ENCODE data around the gene CPPED1. TPM values are rescaled to one million over a fixed set of nuclear protein-coding genes. Genes with fewer than 3 reads are reported as not detected.
A peak's percentile ranks its signal among the peaks of the same experiment; 100 is the strongest.

Gene CPPED1
- total and polyA plus RNA-seq, 2 donors from 2014 or later: 29.7 to 41.1 TPM

DNA sequence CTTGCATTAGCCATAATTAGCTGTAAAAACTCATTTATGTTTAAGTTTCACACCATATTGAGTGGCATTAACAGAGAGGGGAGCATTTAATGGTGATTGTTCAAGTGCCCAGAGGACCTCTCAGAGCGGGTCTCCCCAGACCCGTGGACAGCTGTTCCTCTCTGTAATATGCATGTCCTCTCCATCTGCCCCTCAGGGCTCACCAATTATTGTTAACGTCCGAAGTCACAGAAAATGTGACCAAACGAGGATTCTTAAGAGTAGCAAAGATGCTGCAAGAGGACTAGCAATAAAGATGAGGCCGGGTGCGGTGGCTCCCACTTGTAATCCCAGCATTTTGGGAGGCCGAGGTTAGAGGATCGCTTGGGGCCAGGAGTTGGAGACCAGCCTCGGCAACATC, 130.2 kb downstream of the CPPED1 start:
- Histone ChIP-seq H3K4me1 (ENCODE audit: control insufficient read depth in 2 of 3, insufficient read depth in 2 of 3, low read depth in 1 of 3, low read length in 3 of 3) (no peaks in the 10 kb centered on the region), H3K27me3 (ENCODE audit: control insufficient read depth, insufficient read depth, low read length) (no peaks in the 10 kb centered on the region), H3K4me3 (ENCODE audit: low read length in 3 of 3) (no peak overlapping the region), H3K9me3 (ENCODE audit: control insufficient read depth in 2 of 3, insufficient read depth in 1 of 3, low read length in 3 of 3) (no peaks in the 10 kb centered on the region), H3K27ac (ENCODE audit: low read depth in 2 of 2, low read length in 2 of 2) (no peak overlapping the region), H3K9ac (ENCODE audit: low read length in 3 of 3) (no peak overlapping the region), H3K36me3 (ENCODE audit: control insufficient read depth in 2 of 3, insufficient read depth in 3 of 3, low read length in 3 of 3) (no peaks in the 10 kb centered on the region)
- intact Hi-C loops (cut with DNase I): no loop called here
- no peak for FAIRE-seq
- TF ChIP-seq, protein P1, sequence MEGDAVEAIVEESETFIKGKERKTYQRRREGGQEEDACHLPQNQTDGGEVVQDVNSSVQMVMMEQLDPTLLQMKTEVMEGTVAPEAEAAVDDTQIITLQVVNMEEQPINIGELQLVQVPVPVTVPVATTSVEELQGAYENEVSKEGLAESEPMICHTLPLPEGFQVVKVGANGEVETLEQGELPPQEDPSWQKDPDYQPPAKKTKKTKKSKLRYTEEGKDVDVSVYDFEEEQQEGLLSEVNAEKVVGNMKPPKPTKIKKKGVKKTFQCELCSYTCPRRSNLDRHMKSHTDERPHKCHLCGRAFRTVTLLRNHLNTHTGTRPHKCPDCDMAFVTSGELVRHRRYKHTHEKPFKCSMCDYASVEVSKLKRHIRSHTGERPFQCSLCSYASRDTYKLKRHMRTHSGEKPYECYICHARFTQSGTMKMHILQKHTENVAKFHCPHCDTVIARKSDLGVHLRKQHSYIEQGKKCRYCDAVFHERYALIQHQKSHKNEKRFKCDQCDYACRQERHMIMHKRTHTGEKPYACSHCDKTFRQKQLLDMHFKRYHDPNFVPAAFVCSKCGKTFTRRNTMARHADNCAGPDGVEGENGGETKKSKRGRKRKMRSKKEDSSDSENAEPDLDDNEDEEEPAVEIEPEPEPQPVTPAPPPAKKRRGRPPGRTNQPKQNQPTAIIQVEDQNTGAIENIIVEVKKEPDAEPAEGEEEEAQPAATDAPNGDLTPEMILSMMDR (IDR thresholded peaks at IDR 0.05; ENCODE audit: borderline replicate concordance, extremely low read depth, insufficient read depth): no peak
- DNase-seq: peak in 1 of 5 donors; percentile 4

DNA sequence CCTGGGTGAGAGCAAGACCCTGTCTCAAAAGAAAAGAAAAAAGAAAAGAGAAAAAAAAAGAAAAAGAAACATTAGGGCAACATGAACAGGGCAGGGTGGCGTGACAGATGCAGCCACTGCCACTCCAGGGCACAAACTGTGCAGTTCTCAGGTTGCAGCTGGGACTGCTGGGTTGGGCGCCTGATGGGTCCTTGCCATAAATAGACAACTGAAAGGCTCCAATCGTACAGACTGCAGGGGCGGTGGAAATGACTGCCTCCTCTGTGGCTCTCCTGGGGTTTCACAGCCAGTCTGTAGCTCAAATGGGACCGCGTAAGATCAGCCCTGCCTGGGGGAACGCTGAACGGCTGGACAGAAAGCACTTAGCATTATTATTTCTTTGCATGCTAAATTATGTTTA, 130.7 kb downstream of the CPPED1 start:
- peak in 1 of 5 donors; percentile 5 for DNase-seq
- Histone ChIP-seq H3K36me3 (ENCODE audit: control insufficient read depth in 2 of 3, insufficient read depth in 3 of 3, low read length in 3 of 3) (no peaks in the 10 kb centered on the region), H3K27me3 (ENCODE audit: control insufficient read depth, insufficient read depth, low read length) (no peaks in the 10 kb centered on the region), H3K4me1 (ENCODE audit: control insufficient read depth in 2 of 3, insufficient read depth in 2 of 3, low read depth in 1 of 3, low read length in 3 of 3) (no peaks in the 10 kb centered on the region), H3K9me3 (ENCODE audit: control insufficient read depth in 2 of 3, insufficient read depth in 1 of 3, low read length in 3 of 3) (no peaks in the 10 kb centered on the region), H3K27ac (ENCODE audit: low read depth in 2 of 2, low read length in 2 of 2) (no peak overlapping the region), H3K4me3 (ENCODE audit: low read length in 3 of 3) (no peak overlapping the region), H3K9ac (ENCODE audit: low read length in 3 of 3) (no peak overlapping the region)
- TF ChIP-seq, protein P1 (IDR thresholded peaks at IDR 0.05; ENCODE audit: borderline replicate concordance, extremely low read depth, insufficient read depth): no peak
- no peak for FAIRE-seq
- intact Hi-C loops (cut with DNase I): no loop called here

DNA sequence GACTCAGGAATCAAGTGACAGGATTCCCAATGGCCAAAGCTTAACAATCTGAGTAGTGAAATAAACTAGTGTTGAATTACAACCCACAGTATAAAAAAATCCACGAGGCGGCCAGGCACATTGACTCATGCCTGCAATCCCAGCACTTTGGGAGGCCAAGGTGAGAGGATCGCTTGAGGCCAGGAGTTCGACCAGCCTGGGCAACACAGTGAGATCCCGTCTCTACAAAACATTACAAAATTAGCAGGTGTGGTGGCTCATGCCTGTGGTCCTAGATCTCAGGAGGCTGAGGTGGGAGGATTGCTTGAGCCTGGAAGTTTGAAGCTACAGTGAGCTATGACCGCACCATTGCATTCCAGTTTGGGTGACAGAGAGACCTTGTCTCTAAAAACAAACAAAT, 133.8 kb downstream of the CPPED1 start:
- TF ChIP-seq, protein P1 (IDR thresholded peaks at IDR 0.05; ENCODE audit: borderline replicate concordance, extremely low read depth, insufficient read depth): no peak
- H3K4me3 ChIP-seq (ENCODE audit: low read length in 3 of 3): no peak overlapping the region
- intact Hi-C loops (cut with DNase I): no loop called here
- DNase-seq (peak in 1 of 5 donors; percentile 2), FAIRE-seq (no peak)
- H3K9me3 ChIP-seq (ENCODE audit: control insufficient read depth in 2 of 3, insufficient read depth in 1 of 3, low read length in 3 of 3): no peaks in the 10 kb centered on the region
- no peaks in the 10 kb centered on the region for H3K27me3 ChIP-seq (ENCODE audit: control insufficient read depth, insufficient read depth, low read length)
- H3K9ac ChIP-seq (ENCODE audit: low read length in 3 of 3): no peak overlapping the region
- H3K36me3 ChIP-seq (ENCODE audit: control insufficient read depth in 2 of 3, insufficient read depth in 3 of 3, low read length in 3 of 3): no peaks in the 10 kb centered on the region
- H3K27ac ChIP-seq (ENCODE audit: low read depth in 2 of 2, low read length in 2 of 2): no peak overlapping the region
- H3K4me1 ChIP-seq (ENCODE audit: control insufficient read depth in 2 of 3, insufficient read depth in 2 of 3, low read depth in 1 of 3, low read length in 3 of 3): no peaks in the 10 kb centered on the region

DNA sequence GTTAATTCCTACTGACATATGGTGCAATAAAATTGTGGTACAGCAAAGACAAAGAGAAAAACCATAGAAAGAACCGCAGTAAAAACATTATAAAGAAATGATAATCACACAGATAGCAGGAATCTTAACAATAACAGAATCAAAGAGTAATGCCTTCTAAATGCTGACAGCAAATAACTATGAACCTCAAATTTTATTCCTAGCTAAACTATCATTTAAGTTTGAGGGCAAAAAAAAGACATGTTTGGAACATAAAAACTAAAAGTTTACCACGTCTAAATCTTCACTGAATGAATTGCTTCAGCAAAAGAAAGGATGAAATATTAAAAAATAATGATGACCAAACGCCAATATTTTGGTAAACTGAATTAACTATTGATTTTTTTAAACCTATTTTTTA, 135.8 kb downstream of the CPPED1 start:
- no peaks in the 10 kb centered on the region for H3K27me3 ChIP-seq (ENCODE audit: control insufficient read depth, insufficient read depth, low read length)
- H3K9me3 ChIP-seq (ENCODE audit: control insufficient read depth in 2 of 3, insufficient read depth in 1 of 3, low read length in 3 of 3): no peaks in the 10 kb centered on the region
- no peak overlapping the region for H3K4me3 ChIP-seq (ENCODE audit: low read length in 3 of 3)
- DNase-seq (no peak), FAIRE-seq (no peak)
- H3K4me1 ChIP-seq (ENCODE audit: control insufficient read depth in 2 of 3, insufficient read depth in 2 of 3, low read depth in 1 of 3, low read length in 3 of 3): no peaks in the 10 kb centered on the region
- TF ChIP-seq, protein P1 (IDR thresholded peaks at IDR 0.05; ENCODE audit: borderline replicate concordance, extremely low read depth, insufficient read depth): no peak
- H3K36me3 ChIP-seq (ENCODE audit: control insufficient read depth in 2 of 3, insufficient read depth in 3 of 3, low read length in 3 of 3): peaks cover 0 to 2% (median 0%) of the 10 kb centered on the region in 3 donors
- H3K9ac ChIP-seq (ENCODE audit: low read length in 3 of 3): no peak overlapping the region
- no peak overlapping the region for H3K27ac ChIP-seq (ENCODE audit: low read depth in 2 of 2, low read length in 2 of 2)
- intact Hi-C loops (cut with DNase I): no loop called here

Measured in kidney (tissue), 14 donors.